ENCODE results near the gene MRPS24.
"Not testable (repeated sequence)": the region's sequence is repeated elsewhere in the genome, so short reads cannot be mapped to it uniquely, and the experiment has no call there.

GRCh38 chr7:43898571-43898970 lies 29.3 kb upstream of the MRPS24 start:
- not testable (repeated sequence) for TF ChIP-seq CTCF, POLR2A (IDR thresholded peaks at IDR 0.05)

Measured in lower leg skin (tissue), 3 donors.